Kidney epithelial cell (primary cell): ENCODE measurements around the gene B4GALNT3. TPM values are rescaled to one million over a fixed set of nuclear protein-coding genes. Genes with fewer than 3 reads are reported as not detected.

Source experiments
- DNase-seq: peaks from one replicate; pipeline ENCODE4 v3.0.0-alpha.2; 2010; ENCODE audit warnings: low read depth
- H3K27me3 ChIP-seq: 2 replicates; pipeline ENCODE4 v1.6.0; 2011; ENCODE audit warnings: low read length; ENCODE audit not compliant: control insufficient read depth, insufficient read depth
- H3K36me3 ChIP-seq: 2 replicates; pipeline ENCODE4 v1.5.1; 2011; ENCODE audit warnings: low read length; ENCODE audit not compliant: control insufficient read depth, insufficient read depth
- H3K4me3 ChIP-seq: 2 replicates; pipeline ENCODE4 v1.5.1; 2011; ENCODE audit warnings: low read depth, mild to moderate bottlenecking, control low read depth, low read length
- CTCF ChIP-seq: IDR thresholded peaks from 2 replicates; pipeline ENCODE4 v1.5.1; 2011; ENCODE audit warnings: mild to moderate bottlenecking, moderate library complexity, low read length, control low read depth, inconsistent platforms; ENCODE audit not compliant: insufficient read depth, poor library complexity, severe bottlenecking
- total RNA-seq: library from RNA; depleted of rRNA; stranded (reverse); fragments of >200 nt; gene quantifications from 2 replicates; pipeline ENCODE4 v1.2.3, GENCODE V29; 2015

The B4GALNT3 gene
- total RNA-seq, 1 donor from 2014 or later: 6.8 TPM

- no peak for TF ChIP-seq CTCF
- Histone ChIP-seq H3K4me3 (no peak overlapping the region), H3K27me3 (peaks cover 17% of the 10 kb centered on the region), H3K36me3 (no peaks in the 10 kb centered on the region)
- DNase-seq: no peak
These were observed 3.9 kb upstream of the B4GALNT3 start for GRCh38 chr12:455821-456220.

- H3K36me3 ChIP-seq: no peaks in the 10 kb centered on the region
- DNase-seq: no peak
- no peak overlapping the region for H3K4me3 ChIP-seq
- TF ChIP-seq CTCF: no peak
- H3K27me3 ChIP-seq: peaks cover 25% of the 10 kb centered on the region
These were observed 2.1 kb upstream of the B4GALNT3 start for GRCh38 chr12:457676-458075.

GRCh38 chr12:459050-459429 lies 699 bp upstream of the B4GALNT3 start:
- Histone ChIP-seq H3K4me3 (no peak overlapping the region), H3K27me3 (peaks cover 25% of the 10 kb centered on the region), H3K36me3 (no peaks in the 10 kb centered on the region)
- no peak for DNase-seq
- TF ChIP-seq CTCF: no peak

GRCh38 chr12:460261-461230 lies 807 bp downstream of the B4GALNT3 start:
- Histone ChIP-seq H3K36me3 (no peaks in the 10 kb centered on the region), H3K4me3 (peak overlapping the region; percentile 48), H3K27me3 (peaks cover 20% of the 10 kb centered on the region)
- TF ChIP-seq CTCF: no peak
- DNase-seq: no peak

GRCh38 chr12:461425-461824 lies 1.7 kb downstream of the B4GALNT3 start:
- no peak overlapping the region for H3K4me3 ChIP-seq
- no peaks in the 10 kb centered on the region for H3K36me3 ChIP-seq
- peaks cover 20% of the 10 kb centered on the region for H3K27me3 ChIP-seq
- no peak for DNase-seq
- no peak for TF ChIP-seq CTCF
